H9 (cell line): ENCODE results near the gene ADAMTS16. TPM values are rescaled to one million over a fixed set of nuclear protein-coding genes. Genes with fewer than 3 reads are reported as not detected.

Experiments used
- DNase-seq: peaks from one replicate; pipeline ENCODE4 v3.0.0-alpha.2; 2017
- H2AFZ ChIP-seq: one replicate; pipeline ENCODE4 v1.6.1; 2013; ENCODE audit warnings: mild to moderate bottlenecking, low read length, control low read depth, moderate library complexity
- H2AK5ac ChIP-seq: 2 replicates; pipeline ENCODE4 v1.6.1; 2013; ENCODE audit warnings: low read length, control low read depth, mixed read lengths; ENCODE audit not compliant: insufficient read length
- H2BK120ac ChIP-seq: one replicate; pipeline ENCODE4 v1.6.1; 2013; ENCODE audit warnings: low read depth, mild to moderate bottlenecking, low read length, control low read depth, inconsistent platforms; ENCODE audit not compliant: poor library complexity, severe bottlenecking
- H2BK12ac ChIP-seq: 2 replicates; pipeline ENCODE4 v1.6.1; 2013; ENCODE audit warnings: low read length, control low read depth, mixed read lengths, low read depth; ENCODE audit not compliant: insufficient read length
- H2BK15ac ChIP-seq: 2 replicates; pipeline ENCODE4 v1.6.1; 2013; ENCODE audit warnings: low read depth, low read length, control low read depth
- H2BK20ac ChIP-seq: one replicate; pipeline ENCODE4 v1.6.1; 2013; ENCODE audit warnings: low read depth, mild to moderate bottlenecking, low read length, control low read depth, inconsistent platforms; ENCODE audit not compliant: poor library complexity, severe bottlenecking
- H2BK5ac ChIP-seq: 2 replicates; pipeline ENCODE4 v1.6.1; 2013; ENCODE audit warnings: low read length, control low read depth, mixed read lengths; ENCODE audit not compliant: insufficient read length
- H3K14ac ChIP-seq: 2 replicates; pipeline ENCODE4 v1.6.1; 2013; ENCODE audit warnings: low read length, control low read depth; ENCODE audit not compliant: insufficient read depth
- H3K18ac ChIP-seq: 2 replicates; pipeline ENCODE4 v1.6.1; 2013; ENCODE audit warnings: low read depth, mild to moderate bottlenecking, mixed read lengths, low read length, control low read depth; ENCODE audit not compliant: insufficient read length
- H3K23ac ChIP-seq: 2 replicates; pipeline ENCODE4 v1.6.1; 2013; ENCODE audit warnings: low read length, control low read depth, mixed read lengths, low read depth; ENCODE audit not compliant: insufficient read length
- H3K23me2 ChIP-seq: 2 replicates; pipeline ENCODE4 v1.6.1; 2013; ENCODE audit warnings: low read depth, mild to moderate bottlenecking, mixed read lengths, low read length, control low read depth; ENCODE audit not compliant: insufficient read length, poor library complexity, severe bottlenecking
- H3K27ac ChIP-seq: 2 replicates; pipeline ENCODE4 v1.5.1; 2013; ENCODE audit warnings: low read length, control low read depth, mixed read lengths, low read depth; ENCODE audit not compliant: insufficient read length
- H3K27me3 ChIP-seq: 2 replicates; pipeline ENCODE4 v1.6.1; 2013; ENCODE audit warnings: low read length, control low read depth, inconsistent platforms; ENCODE audit not compliant: insufficient read depth
- H3K4ac ChIP-seq: 2 replicates; pipeline ENCODE4 v1.6.1; 2013; ENCODE audit warnings: low read depth, mild to moderate bottlenecking, control low read depth, inconsistent platforms, low read length, moderate library complexity
- H3K4me1 ChIP-seq: 2 replicates; pipeline ENCODE4 v1.6.1; 2013; ENCODE audit warnings: low read length, control low read depth, inconsistent platforms; ENCODE audit not compliant: insufficient read depth
- H3K4me2 ChIP-seq: 2 replicates; pipeline ENCODE4 v1.6.1; 2013; ENCODE audit warnings: low read length, control low read depth, mixed read lengths; ENCODE audit not compliant: insufficient read length, insufficient read depth
- H3K56ac ChIP-seq: 2 replicates; pipeline ENCODE4 v1.6.1; 2013; ENCODE audit warnings: low read depth, mild to moderate bottlenecking, mixed read lengths, low read length, control low read depth; ENCODE audit not compliant: insufficient read length
- H3K79me1 ChIP-seq: 2 replicates; pipeline ENCODE4 v1.6.1; 2013; ENCODE audit warnings: low read depth, mild to moderate bottlenecking, moderate library complexity, low read length, control low read depth, inconsistent platforms; ENCODE audit not compliant: insufficient read depth, poor library complexity, severe bottlenecking
- H3K79me2 ChIP-seq: 2 replicates; pipeline ENCODE4 v1.6.1; 2013; ENCODE audit warnings: low read length, control low read depth, inconsistent platforms; ENCODE audit not compliant: insufficient read depth
- H3K9ac ChIP-seq: 2 replicates; pipeline ENCODE4 v1.6.1; 2013; ENCODE audit warnings: low read length, control low read depth, mixed read lengths; ENCODE audit not compliant: insufficient read length; ENCODE audit errors: extremely low read depth
- H3K9me3 ChIP-seq: one replicate; pipeline ENCODE4 v1.6.1; 2013; ENCODE audit warnings: low read depth, low read length, inconsistent platforms; ENCODE audit not compliant: control insufficient read depth
- H3T11ph ChIP-seq: one replicate; pipeline ENCODE4 v1.6.1; 2013; ENCODE audit warnings: mild to moderate bottlenecking, low read length, control low read depth, inconsistent platforms
- H4K20me1 ChIP-seq: one replicate; pipeline ENCODE4 v1.6.1; 2013; ENCODE audit not compliant: control insufficient read depth, insufficient read length, insufficient read depth
- H4K5ac ChIP-seq: 2 replicates; pipeline ENCODE4 v1.6.1; 2013; ENCODE audit warnings: low read depth, mild to moderate bottlenecking, mixed read lengths, low read length, control low read depth; ENCODE audit not compliant: insufficient read length
- H4K8ac ChIP-seq: replicated peaks from 2 replicates; pipeline ENCODE4 v1.6.1; 2013; ENCODE audit warnings: low read length, control low read depth, mixed read lengths, low read depth; ENCODE audit not compliant: insufficient read length
- H4K91ac ChIP-seq: 2 replicates; pipeline ENCODE4 v1.6.1; 2013; ENCODE audit warnings: low read depth, mild to moderate bottlenecking, moderate library complexity, mixed read lengths, low read length, control low read depth; ENCODE audit not compliant: insufficient read length
- H3K27ac Mint-ChIP-seq, 3 experiments: 2 replicates in 2 of 3; 3 replicates in 1 of 3; pipeline ENCODE4 v1.8.0; 2020 to 2021; ENCODE audit warnings: mixed read lengths in 3 of 3, mild to moderate bottlenecking in 1 of 3, moderate library complexity in 1 of 3
- H3K27me3 Mint-ChIP-seq: 2 replicates; pipeline ENCODE4 v1.8.0; 2021; ENCODE audit warnings: low read depth, mild to moderate bottlenecking, moderate library complexity, mixed read lengths
- H3K36me3 Mint-ChIP-seq, 3 experiments: 2 replicates in 2 of 3; 3 replicates in 1 of 3; pipeline ENCODE4 v1.8.0; 2020 to 2021; ENCODE audit warnings: low read depth in 3 of 3, mixed read lengths in 3 of 3; ENCODE audit not compliant: insufficient read depth in 1 of 3
- H3K4me1 Mint-ChIP-seq, 2 experiments: 2 replicates each; pipeline ENCODE4 v1.8.0; 2020; ENCODE audit warnings: mixed read lengths in 2 of 2
- H3K4me3 Mint-ChIP-seq, 2 experiments: 2 replicates in 1 of 2; 3 replicates in 1 of 2; pipeline ENCODE4 v1.8.0; 2020 to 2021; ENCODE audit warnings: mild to moderate bottlenecking in 2 of 2, mixed read lengths in 2 of 2, moderate library complexity in 1 of 2
- H3K9me3 Mint-ChIP-seq, 2 experiments: 2 replicates in 1 of 2; 3 replicates in 1 of 2; pipeline ENCODE4 v1.8.0; 2020; ENCODE audit warnings: mild to moderate bottlenecking in 2 of 2, mixed read lengths in 2 of 2, moderate library complexity in 1 of 2
- WGBS: extraction: QIAGEN DNeasy Blood & Tissue Kit; methylation state at CpG from one replicate; pipeline ENCODE4 v1.1.7; 2013; ENCODE audit warnings: missing lambda C conversion rate, low lambda C conversion rate, mixed read lengths; ENCODE audit not compliant: insufficient read length; ENCODE audit errors: extremely low coverage; 5-methylcytosine and 5-hydroxymethylcytosine counted together
- total RNA-seq: library from RNA; stranded (reverse); gene quantifications from 2 replicates; pipeline ENCODE4 v1.2.1, GENCODE V29; 2021
- TF ChIP-seq, protein P1 (sequence below): fragments of 200-600 bp; sonication (generic); conservative IDR thresholded peaks from 3 replicates; pipeline ENCODE4 v1.8.0; 2021; ENCODE audit warnings: antibody characterized with exemption, mild to moderate bottlenecking

Gene ADAMTS16
- total RNA-seq, 1 experiment from 2014 or later, result 4.5 TPM

DNA sequence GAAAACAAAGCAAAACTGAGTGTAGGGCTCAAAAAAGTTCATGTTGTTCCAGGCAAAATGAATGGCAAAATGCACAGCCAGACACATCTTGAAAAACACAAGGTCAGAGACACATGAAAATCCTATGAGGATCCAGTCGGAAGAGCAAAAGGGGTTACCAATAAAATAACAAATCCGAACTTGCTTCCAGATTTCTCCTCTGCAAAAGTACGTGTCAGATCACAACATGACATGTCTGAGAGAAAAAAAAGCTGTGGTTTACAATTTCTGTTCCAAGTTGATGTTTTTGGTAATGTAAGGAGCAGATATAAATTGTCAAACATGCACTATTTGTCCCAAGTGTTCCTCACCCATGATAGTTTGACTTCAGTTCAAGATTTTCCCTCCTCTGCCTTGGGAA, 15.9 kb upstream of the ADAMTS16 start:
- H4K8ac ChIP-seq, result no peak overlapping the region
- H4K5ac ChIP-seq, result no peak overlapping the region
- TF ChIP-seq, protein P1, sequence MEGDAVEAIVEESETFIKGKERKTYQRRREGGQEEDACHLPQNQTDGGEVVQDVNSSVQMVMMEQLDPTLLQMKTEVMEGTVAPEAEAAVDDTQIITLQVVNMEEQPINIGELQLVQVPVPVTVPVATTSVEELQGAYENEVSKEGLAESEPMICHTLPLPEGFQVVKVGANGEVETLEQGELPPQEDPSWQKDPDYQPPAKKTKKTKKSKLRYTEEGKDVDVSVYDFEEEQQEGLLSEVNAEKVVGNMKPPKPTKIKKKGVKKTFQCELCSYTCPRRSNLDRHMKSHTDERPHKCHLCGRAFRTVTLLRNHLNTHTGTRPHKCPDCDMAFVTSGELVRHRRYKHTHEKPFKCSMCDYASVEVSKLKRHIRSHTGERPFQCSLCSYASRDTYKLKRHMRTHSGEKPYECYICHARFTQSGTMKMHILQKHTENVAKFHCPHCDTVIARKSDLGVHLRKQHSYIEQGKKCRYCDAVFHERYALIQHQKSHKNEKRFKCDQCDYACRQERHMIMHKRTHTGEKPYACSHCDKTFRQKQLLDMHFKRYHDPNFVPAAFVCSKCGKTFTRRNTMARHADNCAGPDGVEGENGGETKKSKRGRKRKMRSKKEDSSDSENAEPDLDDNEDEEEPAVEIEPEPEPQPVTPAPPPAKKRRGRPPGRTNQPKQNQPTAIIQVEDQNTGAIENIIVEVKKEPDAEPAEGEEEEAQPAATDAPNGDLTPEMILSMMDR, result no peak
- no peak overlapping the region for H2BK15ac ChIP-seq
- H3K14ac ChIP-seq, result no peak overlapping the region
- Mint-ChIP-seq H3K4me3 (no peak overlapping the region), H3K36me3 (no peaks in the 10 kb centered on the region; a peak in 1 of 7 replicates), H3K4me1 (peaks cover 3 to 6% of the 10 kb centered on the region in 2 experiments; a peak in 3 of 4 replicates), H3K27ac (no peak overlapping the region), H3K27me3 (peaks cover 3% of the 10 kb centered on the region; the same call in 1 of the 2 replicates), H3K9me3 (peaks cover 0 to 4% of the 10 kb centered on the region in 2 experiments; a peak in 1 of 5 replicates)
- no peak overlapping the region for H2BK12ac ChIP-seq
- no peak overlapping the region for H2BK5ac ChIP-seq
- H3K9ac ChIP-seq, result no peak overlapping the region
- H2BK120ac ChIP-seq, result no peak overlapping the region
- no peak for DNase-seq
- H2BK20ac ChIP-seq, result no peak overlapping the region
- no peaks in the 10 kb centered on the region for H3K9me3 ChIP-seq
- H3K79me1 ChIP-seq, result no peaks in the 10 kb centered on the region
- H3K23me2 ChIP-seq, result no peaks in the 10 kb centered on the region
- no peaks in the 10 kb centered on the region for H3K27me3 ChIP-seq
- no peak overlapping the region for H4K91ac ChIP-seq
- no peak overlapping the region for H3K56ac ChIP-seq
- no peak overlapping the region for H3K23ac ChIP-seq
- H2AFZ ChIP-seq, result no peak overlapping the region
- H3K4me1 ChIP-seq, result no peaks in the 10 kb centered on the region; the same call in 1 of the 2 replicates
- H3K18ac ChIP-seq, result no peak overlapping the region
- no peaks in the 10 kb centered on the region for H3K79me2 ChIP-seq
- no peak overlapping the region for H2AK5ac ChIP-seq
- no peak overlapping the region for H3K4me2 ChIP-seq
- no peak overlapping the region for H3T11ph ChIP-seq
- no peaks in the 10 kb centered on the region for H4K20me1 ChIP-seq
- H3K4ac ChIP-seq, result no peak overlapping the region
- H3K27ac ChIP-seq, result no peak overlapping the region
- no CpG with 5 or more reads among the region's 3 CpGs for WGBS
